CD4-positive, alpha-beta T cell treated with Interleukin-10 for 1 hour (primary cell): ENCODE measurements around the gene CCDC106.

Experiments used
- DNase-seq: peaks from one replicate; pipeline ENCODE4 v3.0.0-alpha.2; 2020

The CCDC106 gene

GRCh38 chr19:55652311-55653128 lies 4.5 kb downstream of the CCDC106 start:
- DNase-seq: no peak

DNA sequence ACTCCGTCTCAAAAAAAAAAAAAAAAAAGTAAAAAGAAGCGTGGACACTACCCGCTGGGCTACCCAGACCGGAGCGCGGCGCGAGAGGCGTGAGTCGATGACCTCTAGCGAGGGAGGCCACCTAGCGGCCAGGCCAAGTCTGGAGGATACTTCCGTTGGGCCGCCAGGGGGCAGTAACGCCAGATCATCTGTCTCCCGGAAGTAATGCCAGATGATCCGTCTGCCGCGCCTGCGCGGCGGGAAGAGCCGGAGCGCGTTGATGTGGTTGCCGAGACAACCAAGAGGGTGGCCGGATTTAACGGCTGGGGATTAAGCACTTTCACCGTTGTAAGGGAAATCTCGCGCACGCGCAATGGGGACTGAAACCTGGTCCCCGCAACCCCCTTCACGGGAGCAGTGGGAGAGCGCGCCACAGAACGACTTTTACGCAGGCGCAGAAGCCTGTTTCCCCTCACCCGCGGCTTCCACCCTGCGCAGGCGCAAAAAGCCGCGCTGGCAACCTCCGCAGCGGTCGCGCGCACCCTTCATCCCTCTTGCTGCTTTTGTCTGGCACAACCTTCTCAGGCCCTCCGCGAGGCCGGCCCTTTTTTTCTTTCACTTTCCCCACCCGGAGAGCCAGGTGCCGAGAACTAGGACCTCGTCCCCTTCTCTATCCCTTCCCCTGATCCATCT lies 5.8 kb downstream of the CCDC106 start:
- peak; percentile 99 for DNase-seq

DNA sequence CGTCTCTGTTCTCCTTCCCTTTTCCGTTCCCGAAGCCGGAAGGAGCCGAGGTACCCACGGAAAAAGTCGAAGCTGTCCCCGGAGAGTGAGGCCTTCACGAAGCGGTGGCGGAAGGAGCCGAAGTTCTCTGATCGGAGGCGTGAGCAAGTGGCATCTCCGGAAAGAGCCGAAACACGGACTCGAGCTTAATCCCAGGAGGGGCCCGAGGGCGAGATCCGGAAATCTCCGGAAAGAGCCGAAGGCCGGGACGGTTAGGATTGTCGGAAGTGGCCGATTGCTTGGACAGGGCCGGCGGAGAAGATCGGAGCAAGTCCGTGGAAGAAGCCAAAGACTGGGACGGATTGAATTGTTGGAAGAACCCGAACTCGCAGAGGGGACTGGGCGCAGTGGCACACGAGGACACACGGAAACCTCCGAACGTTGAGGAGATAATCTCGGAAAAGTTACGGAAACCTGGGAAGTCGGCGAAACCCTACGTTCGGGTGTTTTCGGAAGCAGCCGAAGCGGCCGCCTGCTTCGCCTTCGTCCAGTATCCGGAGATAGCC lies 6.4 kb downstream of the CCDC106 start:
- DNase-seq: peak; percentile 100

DNA sequence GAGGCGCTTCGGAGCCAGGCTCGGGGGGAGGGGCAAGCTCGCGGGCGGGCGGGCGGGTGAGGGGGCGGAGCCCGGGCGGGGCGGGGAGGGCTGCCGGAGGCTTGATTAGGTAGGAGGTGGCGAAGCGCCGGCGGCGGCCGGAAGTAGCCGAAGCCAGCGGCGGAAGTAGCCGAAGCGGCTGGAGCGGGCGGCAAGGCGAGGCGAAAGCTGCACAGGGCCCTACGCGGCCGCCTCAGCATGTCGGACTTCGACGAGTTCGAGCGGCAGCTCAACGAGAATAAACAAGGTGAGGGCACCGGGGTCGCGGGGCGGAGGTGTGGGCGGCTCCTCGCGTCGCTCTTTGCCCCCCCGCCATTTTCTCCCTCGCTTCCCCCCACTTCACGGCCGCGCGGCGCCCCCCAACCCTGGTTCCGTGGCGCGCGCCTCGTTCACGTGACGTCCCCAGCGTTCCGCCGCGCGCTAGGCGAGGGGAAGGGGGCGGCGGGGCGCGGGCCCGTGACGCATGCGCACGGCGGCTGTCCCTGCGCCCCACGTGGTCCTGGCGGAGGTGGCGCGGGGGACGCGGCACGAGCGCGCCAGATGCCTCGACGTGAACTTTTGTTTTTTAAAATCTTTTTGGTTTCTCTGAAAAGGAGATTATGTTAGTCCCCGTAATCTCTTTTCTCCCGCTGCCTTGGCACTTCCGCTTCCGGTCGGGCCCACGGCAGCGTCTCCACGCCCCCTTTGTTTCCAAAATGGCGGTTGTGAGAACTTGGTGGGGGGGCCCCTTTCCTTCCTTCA lies 7.0 kb downstream of the CCDC106 start, which contains the start of gene U2AF2:
U2AF2 (plus strand) TSS at position 168 of the 780 bp plus-strand sequence; CDS start at position 238, 70 bp downstream.
- DNase-seq: peak; percentile 97

DNA sequence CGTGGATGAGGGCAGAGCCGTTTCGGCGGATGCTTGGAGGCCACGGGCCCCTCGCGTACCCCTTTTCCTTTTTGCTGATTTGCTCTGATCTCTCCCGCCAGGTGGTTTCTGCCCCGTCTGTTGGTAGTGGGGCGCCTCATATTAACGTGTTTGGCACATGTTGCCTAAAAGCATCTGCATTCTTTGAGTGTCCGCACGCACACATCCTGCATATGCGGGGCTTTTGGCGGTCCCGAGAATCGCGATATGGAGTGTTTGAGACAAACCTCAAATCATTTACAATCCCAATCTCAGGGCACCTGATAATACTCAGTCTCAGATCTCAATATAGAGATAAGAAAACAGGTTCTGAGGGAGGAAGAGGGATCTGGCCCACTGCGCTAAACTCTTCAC lies 7.6 kb downstream of the CCDC106 start:
- no peak for DNase-seq

DNA sequence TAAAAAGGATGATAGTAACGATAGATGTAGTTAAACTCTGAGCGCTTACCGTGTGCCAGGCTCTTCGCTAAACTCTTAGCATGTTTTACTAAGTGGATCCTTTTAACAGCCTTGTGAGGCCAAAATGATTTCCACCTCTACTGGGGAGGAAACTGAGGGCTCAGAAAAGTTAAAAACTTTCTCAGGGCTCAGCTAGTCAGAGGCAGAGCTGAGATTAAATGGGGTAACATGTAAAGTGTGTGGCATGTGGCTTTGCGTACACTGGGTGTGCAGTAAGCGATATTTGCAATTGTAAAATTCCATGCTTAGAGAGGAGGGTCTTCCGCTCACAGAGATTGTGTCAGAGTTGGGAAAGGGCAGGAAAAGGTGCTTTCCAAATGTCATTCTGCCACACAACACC lies 8.5 kb downstream of the CCDC106 start:
- DNase-seq: no peak

GRCh38 chr19:55656988-55657747 lies 9.2 kb downstream of the CCDC106 start:
- DNase-seq: peak; percentile 26

- no peak for DNase-seq
These were observed 10.9 kb downstream of the CCDC106 start for GRCh38 chr19:55658846-55659459.

- DNase-seq: no peak
These were observed 11.8 kb downstream of the CCDC106 start for GRCh38 chr19:55659822-55660221.

- no peak for DNase-seq
These were observed 12.4 kb downstream of the CCDC106 start for GRCh38 chr19:55660404-55660803.

GRCh38 chr19:55660991-55661390 lies 13.0 kb downstream of the CCDC106 start:
- no peak for DNase-seq

- no peak for DNase-seq
These were observed 13.8 kb downstream of the CCDC106 start for GRCh38 chr19:55661826-55662225.

DNA sequence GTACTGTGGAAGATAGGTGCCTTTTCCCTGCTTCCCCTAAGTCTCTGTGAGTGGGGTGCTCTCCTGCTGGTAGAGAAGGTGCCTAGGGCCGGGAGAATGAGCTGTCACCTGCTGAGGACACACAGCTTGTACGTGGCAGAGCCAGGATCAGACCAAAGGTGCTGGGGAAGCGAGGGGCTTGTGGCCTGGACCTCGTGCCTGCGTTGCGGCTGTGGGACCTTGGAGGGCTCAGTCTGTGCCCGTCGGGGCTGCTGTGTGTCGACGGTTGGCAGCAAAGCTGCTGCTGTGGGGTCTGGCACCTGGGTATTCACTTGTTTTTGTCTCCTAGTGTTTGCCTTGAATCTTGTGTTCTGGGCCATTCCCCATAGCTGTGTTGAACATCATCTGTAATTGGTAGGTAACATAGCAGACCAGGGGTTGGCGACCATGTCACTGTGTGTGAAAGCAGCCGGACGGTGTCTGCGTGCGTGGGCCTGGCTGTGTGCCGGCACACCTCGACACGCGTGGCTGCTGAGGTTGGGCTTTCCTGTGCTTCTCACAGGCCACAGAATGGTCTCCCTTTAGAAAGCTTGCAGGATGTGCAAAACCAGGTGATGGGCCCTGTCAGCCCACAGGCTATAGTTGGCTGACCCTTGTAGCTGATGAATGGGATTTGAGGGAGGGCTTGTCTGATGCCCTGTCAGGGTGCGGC lies 16.0 kb downstream of the CCDC106 start:
- DNase-seq: no peak

DNA sequence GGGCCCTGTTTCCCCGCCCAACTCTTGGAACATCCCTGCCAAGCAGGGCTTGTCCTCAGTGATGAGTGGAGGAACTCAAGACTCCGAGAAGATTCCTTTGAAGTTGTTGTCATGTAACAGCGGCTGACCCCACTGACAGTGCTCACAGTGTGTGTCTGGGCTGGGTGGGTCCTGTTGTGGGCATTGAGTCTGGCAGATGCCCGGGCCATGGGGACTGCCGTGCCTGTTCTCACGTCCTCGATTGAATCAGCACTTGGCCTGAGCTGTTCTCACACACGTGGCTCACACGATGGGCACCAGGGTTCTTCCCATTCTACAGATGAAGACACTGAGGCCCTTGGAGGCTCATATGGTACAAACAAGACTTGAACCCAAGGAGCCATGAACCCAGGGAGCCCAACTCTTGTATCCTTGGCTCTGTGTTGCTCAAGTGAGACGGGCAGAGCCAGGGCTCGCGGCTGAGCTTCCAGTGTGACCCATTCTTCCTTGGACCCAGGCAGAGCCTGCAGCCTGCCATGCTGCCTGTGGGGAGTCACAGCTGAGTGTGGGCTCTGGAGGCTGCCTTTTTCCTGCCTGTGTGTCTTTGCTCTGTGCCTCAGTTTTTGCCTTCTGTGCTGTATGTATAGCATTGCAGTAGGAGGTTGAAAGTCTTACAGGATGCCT lies 18.5 kb downstream of the CCDC106 start:
- DNase-seq: no peak

DNA sequence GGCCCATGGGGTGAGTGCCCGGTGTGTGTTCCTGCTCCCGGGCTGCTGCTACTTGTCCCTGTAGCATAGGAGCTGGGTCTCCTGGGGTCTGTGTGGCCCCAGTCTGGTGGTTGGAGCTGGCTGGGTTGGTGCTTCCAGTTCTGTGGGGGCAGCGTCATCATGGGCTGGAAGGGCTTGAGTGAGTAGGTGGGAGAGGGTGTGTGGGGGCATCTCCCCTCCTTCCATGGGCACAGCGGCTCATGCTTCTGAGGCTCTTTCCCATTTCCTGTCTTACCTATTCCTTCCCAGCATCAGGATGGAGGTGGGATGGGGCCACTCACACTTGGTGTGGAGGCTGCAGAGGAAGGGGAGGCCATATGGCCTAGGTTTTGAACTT lies 19.0 kb downstream of the CCDC106 start:
- DNase-seq: no peak

DNA sequence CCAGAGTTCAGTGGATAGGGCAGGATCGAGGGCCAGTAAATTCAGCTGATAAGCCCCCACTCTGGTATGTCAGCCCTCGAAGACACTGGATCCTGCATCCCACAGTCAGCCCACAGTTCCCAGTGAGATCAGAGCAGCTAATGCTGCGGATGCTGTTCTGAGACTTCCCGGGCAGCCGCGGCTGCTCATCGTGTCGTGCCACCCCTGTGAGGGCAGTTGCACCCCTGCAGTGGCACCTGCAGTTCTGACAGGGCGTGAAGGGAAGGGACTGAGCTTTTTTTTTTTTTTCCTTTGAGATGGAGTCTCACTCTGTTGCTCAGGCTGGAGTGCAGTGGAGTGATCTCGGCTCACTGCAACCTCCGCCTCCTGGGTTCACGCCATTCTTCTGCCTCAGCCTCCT lies 19.5 kb downstream of the CCDC106 start:
- no peak for DNase-seq

GRCh38 chr19:55667958-55668357 lies 19.9 kb downstream of the CCDC106 start:
- no peak for DNase-seq

- no peak for DNase-seq
These were observed 20.8 kb downstream of the CCDC106 start for GRCh38 chr19:55668603-55669348.

DNA sequence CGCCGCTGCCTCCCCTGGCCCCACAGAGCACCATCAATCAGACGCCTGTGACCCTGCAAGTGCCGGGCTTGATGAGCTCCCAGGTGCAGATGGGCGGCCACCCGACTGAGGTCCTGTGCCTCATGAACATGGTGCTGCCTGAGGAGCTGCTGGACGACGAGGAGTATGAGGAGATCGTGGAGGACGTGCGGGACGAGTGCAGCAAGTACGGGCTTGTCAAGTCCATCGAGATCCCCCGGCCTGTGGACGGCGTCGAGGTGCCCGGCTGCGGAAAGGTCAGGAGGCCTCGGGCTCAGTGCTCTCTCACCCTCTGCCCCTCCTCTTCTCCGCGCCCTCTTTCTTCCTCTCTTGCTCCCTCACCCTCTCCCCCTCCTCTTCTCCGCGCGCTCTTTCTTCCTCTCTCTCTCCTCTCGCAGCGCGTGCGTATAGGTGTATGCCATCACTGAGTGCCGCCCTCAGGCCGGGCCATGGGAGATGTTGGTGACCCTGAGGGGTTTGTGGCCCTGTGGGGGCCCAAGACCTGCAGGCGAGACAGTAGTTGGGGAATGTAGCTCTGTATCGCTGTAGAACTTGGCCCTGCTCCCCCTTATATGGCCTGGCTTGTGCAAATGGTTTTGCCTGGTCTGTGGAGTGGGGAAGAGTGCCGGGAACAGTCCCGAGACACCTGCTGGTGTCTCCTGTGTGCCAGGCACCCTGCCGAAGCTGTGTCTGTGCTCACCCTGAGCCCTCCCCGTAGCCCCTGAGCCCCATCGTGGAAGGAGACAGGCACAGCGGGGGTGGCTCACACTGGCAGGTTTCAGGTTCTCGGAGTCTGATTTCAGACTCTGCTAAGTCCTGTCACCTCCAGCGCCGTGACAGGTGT lies 21.6 kb downstream of the CCDC106 start:
- no peak for DNase-seq
